ENCODE measurements around the gene ARHGAP44.

ARHGAP44 gene

GRCh38 chr17:12995106-12995895 is 206.0 kb downstream of the ARHGAP44 start:
- DNase-seq = no peak

- no peak for DNase-seq
Measured at GRCh38 chr17:12995896-12996295, 206.6 kb downstream of the ARHGAP44 start.

GRCh38 chr17:12996357-12996756 is 207.1 kb downstream of the ARHGAP44 start:
- DNase-seq = no peak

GRCh38 chr17:12996941-12997340 is 207.6 kb downstream of the ARHGAP44 start:
- DNase-seq = no peak

- no peak for DNase-seq
Measured at GRCh38 chr17:12998461-12998860, 209.2 kb downstream of the ARHGAP44 start.

GRCh38 chr17:12998874-12999273 is 209.6 kb downstream of the ARHGAP44 start:
- no peak for DNase-seq

GRCh38 chr17:13000561-13000960 is 211.3 kb downstream of the ARHGAP44 start:
- DNase-seq = no peak

GRCh38 chr17:13001991-13002615 is 212.8 kb downstream of the ARHGAP44 start:
- peak; percentile 27 for DNase-seq

- peak; percentile 86 for DNase-seq
Measured at GRCh38 chr17:13002761-13003453, 213.6 kb downstream of the ARHGAP44 start.

GRCh38 chr17:13003454-13003851 is 214.2 kb downstream of the ARHGAP44 start:
- DNase-seq = no peak

GRCh38 chr17:13003927-13004326 is 214.6 kb downstream of the ARHGAP44 start:
- no peak for DNase-seq

GRCh38 chr17:13004336-13004735 is 215.0 kb downstream of the ARHGAP44 start:
- DNase-seq = no peak

GRCh38 chr17:13005530-13005929 is 216.2 kb downstream of the ARHGAP44 start:
- DNase-seq = no peak

- DNase-seq = no peak
Measured at GRCh38 chr17:13008461-13008860, 219.2 kb downstream of the ARHGAP44 start.

- no peak for DNase-seq
Measured at GRCh38 chr17:13010959-13011358, 221.7 kb downstream of the ARHGAP44 start.

- DNase-seq = no peak
Measured at GRCh38 chr17:13014801-13015200, 225.5 kb downstream of the ARHGAP44 start.

- DNase-seq = no peak
Measured at GRCh38 chr17:13016881-13017654, 227.8 kb downstream of the ARHGAP44 start.

GRCh38 chr17:13017655-13018459 is 228.6 kb downstream of the ARHGAP44 start, which contains the start of gene ELAC2:
TSS of gene ELAC2 (minus strand) at chr17:13018027. CDS start at chr17:13017947, 80 bp downstream.
- peak; percentile 100 for DNase-seq

GRCh38 chr17:13024016-13024415 is 234.7 kb downstream of the ARHGAP44 start:
- DNase-seq = peak; percentile 45

- peak; percentile 89 for DNase-seq
Measured at GRCh38 chr17:13024526-13025257, 235.4 kb downstream of the ARHGAP44 start.

- no peak for DNase-seq
Measured at GRCh38 chr17:13025258-13025627, 235.9 kb downstream of the ARHGAP44 start.
